ENCODE results near the gene HS3ST4. TPM values are rescaled to one million over a fixed set of nuclear protein-coding genes. Genes with fewer than 3 reads are reported as not detected.

The HS3ST4 gene
- total RNA-seq, result 11.1 to 13.4 TPM (median 12.6 TPM) in 3 replicates

DNA sequence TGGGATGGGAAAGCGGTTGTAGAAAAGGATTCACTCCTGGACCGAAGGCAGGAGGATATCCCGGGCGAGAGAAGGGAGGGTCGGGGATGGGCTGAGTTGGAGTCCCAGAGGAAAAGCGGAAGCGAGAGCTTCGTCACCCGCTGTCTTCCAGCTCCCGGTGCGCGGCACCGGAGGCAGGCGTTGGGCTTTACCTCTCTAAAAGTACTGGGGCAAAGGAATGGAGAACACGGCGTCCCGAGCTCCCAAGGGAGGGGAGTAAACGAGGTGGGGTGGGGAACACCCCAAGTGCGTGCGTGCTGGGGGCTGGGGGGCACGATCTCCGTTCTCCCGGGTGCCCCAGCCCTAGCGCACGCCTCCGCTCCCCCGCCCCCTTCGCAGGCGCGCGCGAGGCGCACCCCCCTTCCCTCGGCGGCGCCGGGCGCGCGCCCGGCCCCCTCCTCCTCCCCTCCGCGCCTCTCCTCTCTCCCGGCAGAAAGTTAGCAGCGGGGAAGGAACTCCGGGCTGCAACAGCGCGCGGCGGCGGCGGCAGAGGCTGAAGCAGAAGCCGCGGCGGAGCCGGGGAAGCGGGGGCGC lies at the start of gene HS3ST4:
HS3ST4 (plus strand) TSS at position 441 of the 573 bp plus-strand sequence.
- DNase-seq (ENCODE audit: low spot score in 2 of 2, unreplicated experiment in 2 of 2), result peak; percentile 31 to 55
- H3K4me3 Mint-ChIP-seq, result peak within 1 kb of the TSS; percentile 85
- H3K36me3 Mint-ChIP-seq, result no peaks in the 10 kb centered on the region
- peaks cover 85% of the 10 kb centered on the region for H3K27me3 Mint-ChIP-seq (ENCODE audit: low read depth)
- no peaks in the 10 kb centered on the region for H3K9me3 Mint-ChIP-seq
- peaks cover 34% of the 10 kb centered on the region for H3K4me1 Mint-ChIP-seq
- peak within 1 kb of the TSS; percentile 47 for H3K27ac Mint-ChIP-seq
- no peak for TF ChIP-seq CTCF (IDR thresholded peaks at IDR 0.05; ENCODE audit: unreplicated experiment)

- DNase-seq (ENCODE audit: low spot score in 2 of 2, unreplicated experiment in 2 of 2), result no peak
- Mint-ChIP-seq H3K27ac (no peak overlapping the region), H3K4me1 (no peaks in the 10 kb centered on the region), H3K27me3 (ENCODE audit: low read depth) (peaks cover 8% of the 10 kb centered on the region), H3K36me3 (no peaks in the 10 kb centered on the region), H3K9me3 (peaks cover 4% of the 10 kb centered on the region), H3K4me3 (no peak overlapping the region)
- no peak for TF ChIP-seq CTCF (IDR thresholded peaks at IDR 0.05; ENCODE audit: unreplicated experiment)
Measured at GRCh38 chr16:25643633-25644032, 48.1 kb upstream of the HS3ST4 start.

DNA sequence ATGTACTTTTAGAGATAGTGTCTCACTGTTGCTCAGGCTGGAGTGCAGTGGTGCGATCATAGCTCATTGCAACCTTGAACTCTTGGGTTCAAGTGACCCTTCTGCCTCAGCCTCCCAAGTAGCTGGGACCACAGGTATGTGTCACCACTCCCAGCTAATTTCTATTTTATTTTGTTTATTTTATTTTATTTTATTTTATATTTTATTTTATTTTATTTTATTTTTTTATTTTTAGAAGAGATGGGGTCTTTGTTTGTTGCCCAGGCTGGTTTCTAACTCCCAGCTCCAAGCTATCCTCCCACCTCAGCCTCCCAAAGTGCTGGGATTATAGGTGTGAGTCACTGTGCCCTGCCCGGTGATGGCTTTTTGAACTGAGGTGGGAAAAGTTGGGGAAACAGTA lies 35.1 kb upstream of the HS3ST4 start:
- H3K27me3 Mint-ChIP-seq (ENCODE audit: low read depth), result peaks cover 20% of the 10 kb centered on the region
- no peak overlapping the region for H3K4me3 Mint-ChIP-seq
- no peak for TF ChIP-seq CTCF (IDR thresholded peaks at IDR 0.05; ENCODE audit: unreplicated experiment)
- DNase-seq (ENCODE audit: low spot score in 2 of 2, unreplicated experiment in 2 of 2), result no peak
- no peak overlapping the region for H3K27ac Mint-ChIP-seq
- H3K36me3 Mint-ChIP-seq, result no peaks in the 10 kb centered on the region
- H3K9me3 Mint-ChIP-seq, result peaks cover 6% of the 10 kb centered on the region
- peaks cover 2% of the 10 kb centered on the region for H3K4me1 Mint-ChIP-seq

DNA sequence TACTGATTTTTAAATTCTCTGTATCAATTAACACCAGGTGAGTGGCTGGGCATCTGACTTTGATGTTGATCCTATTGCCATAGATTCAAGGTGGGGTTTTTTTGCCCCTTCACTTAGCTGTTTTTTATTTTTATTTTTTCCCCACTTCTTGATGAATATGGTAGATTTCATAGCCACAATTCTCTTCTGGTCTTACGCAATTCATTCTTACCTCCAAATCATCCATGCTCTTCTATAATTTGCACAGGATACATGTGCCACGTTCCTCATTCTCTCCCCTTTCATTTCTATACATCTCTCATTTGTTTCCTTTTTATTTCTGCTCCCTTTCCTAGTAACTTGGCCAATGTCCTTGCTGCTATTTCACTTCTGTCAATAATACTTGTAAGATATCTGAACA lies 14.9 kb upstream of the HS3ST4 start:
- Mint-ChIP-seq H3K36me3 (no peaks in the 10 kb centered on the region), H3K27me3 (ENCODE audit: low read depth) (peaks cover 22% of the 10 kb centered on the region), H3K9me3 (peaks cover 5% of the 10 kb centered on the region), H3K27ac (no peak overlapping the region), H3K4me1 (no peaks in the 10 kb centered on the region), H3K4me3 (no peak overlapping the region)
- no peak for TF ChIP-seq CTCF (IDR thresholded peaks at IDR 0.05; ENCODE audit: unreplicated experiment)
- DNase-seq (ENCODE audit: low spot score in 2 of 2, unreplicated experiment in 2 of 2), result no peak

DNA sequence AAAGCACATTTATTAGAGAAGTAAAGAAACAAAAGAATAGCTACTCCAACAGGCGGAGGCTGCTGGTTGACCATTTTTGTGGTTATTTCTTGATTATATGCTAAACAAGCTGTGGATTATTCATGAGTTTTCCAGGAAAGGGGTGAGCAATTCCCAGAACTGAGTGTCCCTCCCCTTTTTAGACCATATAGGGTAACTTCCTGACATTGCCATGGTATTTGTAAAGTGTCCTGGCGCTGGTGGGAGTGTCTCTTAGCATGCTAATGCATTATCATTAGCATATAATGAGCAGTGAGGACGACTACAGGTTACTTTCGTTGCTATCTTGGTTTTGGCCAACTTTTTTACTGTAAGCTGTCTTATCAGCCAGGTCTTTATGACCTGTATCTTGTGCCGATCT lies 12.2 kb upstream of the HS3ST4 start:
- TF ChIP-seq CTCF (IDR thresholded peaks at IDR 0.05; ENCODE audit: unreplicated experiment), result no peak
- Mint-ChIP-seq H3K4me1 (no peaks in the 10 kb centered on the region), H3K36me3 (no peaks in the 10 kb centered on the region), H3K9me3 (no peaks in the 10 kb centered on the region), H3K27me3 (ENCODE audit: low read depth) (peaks cover 9% of the 10 kb centered on the region), H3K27ac (no peak overlapping the region), H3K4me3 (no peak overlapping the region)
- DNase-seq (ENCODE audit: low spot score in 2 of 2, unreplicated experiment in 2 of 2), result no peak

All from mesothelial cell of epicardium (in vitro differentiated cells).